ENCODE results near the gene LCK. TPM values are rescaled to one million over a fixed set of nuclear protein-coding genes. Genes with fewer than 3 reads are reported as not detected.

LCK gene
- total RNA-seq, 1 experiment from 2014 or later = 37.6 TPM

DNA sequence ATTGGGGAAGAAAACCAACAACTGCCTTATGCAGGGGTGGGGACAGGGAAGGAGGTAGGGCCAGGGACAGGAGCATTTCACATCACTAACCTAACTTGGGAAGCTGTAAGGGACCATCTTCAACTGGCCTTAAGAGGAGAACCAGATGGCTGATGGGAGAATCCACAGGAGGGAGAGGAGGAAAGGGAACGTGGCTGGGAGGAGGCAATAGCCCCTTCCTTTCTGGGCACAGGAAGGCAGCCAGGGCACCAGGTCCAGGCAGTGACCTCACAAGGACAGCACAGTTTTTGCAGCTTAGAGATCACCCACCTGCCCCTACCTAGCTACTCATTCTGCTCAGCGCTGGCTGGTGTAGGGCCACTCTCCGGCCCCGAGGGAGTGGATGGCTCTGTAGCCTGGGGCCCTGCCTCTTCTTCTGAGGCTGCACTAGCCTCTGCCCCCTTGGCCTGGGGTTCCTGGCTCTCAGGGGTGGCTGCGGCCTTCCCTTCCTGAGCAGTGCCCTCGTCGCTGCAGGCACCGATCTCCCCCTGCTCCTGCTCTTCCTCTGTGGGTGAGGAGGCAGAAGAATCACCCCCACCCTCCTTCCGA lies 83.3 kb downstream of the LCK start:
- Histone ChIP-seq H3T11ph (ENCODE audit: low read length) (no peak overlapping the region), H4K5ac (ENCODE audit: insufficient read length, low read depth, low read length) (no peak overlapping the region), H3K27me3 (ENCODE audit: insufficient read depth, low read length) (peaks cover 2% of the 10 kb centered on the region; the same call in 1 of the 2 replicates), H3K79me2 (ENCODE audit: insufficient read depth, low read length) (peaks cover 6% of the 10 kb centered on the region; the same call in 1 of the 2 replicates), H3K27ac (ENCODE audit: insufficient read length, low read depth, low read length) (no peak overlapping the region), H4K91ac (ENCODE audit: insufficient read length, low read depth, low read length) (no peak overlapping the region), H3K9ac (ENCODE audit: extremely low read depth, insufficient read length, low read length) (peak overlapping the region; percentile 72), H3K4me1 (ENCODE audit: insufficient read depth, low read length) (peaks cover 3% of the 10 kb centered on the region; the same call in 1 of the 2 replicates), H2BK15ac (ENCODE audit: low read depth, low read length) (no peak overlapping the region), H3K18ac (ENCODE audit: insufficient read length, low read depth, low read length) (no peak overlapping the region), H2BK5ac (ENCODE audit: insufficient read length, low read length) (no peak overlapping the region), H2BK12ac (ENCODE audit: insufficient read length, low read depth, low read length) (no peak overlapping the region), H3K23ac (ENCODE audit: insufficient read length, low read depth, low read length) (no peak overlapping the region), H2AK5ac (ENCODE audit: insufficient read length, low read length) (no peak overlapping the region), H3K56ac (ENCODE audit: insufficient read length, low read depth, low read length) (no peak overlapping the region), H3K79me1 (ENCODE audit: insufficient read depth, low read depth, low read length, poor library complexity, severe bottlenecking) (no peaks in the 10 kb centered on the region), H3K4ac (ENCODE audit: low read depth, low read length) (no peak overlapping the region), H3K14ac (ENCODE audit: insufficient read depth, low read length) (no peak overlapping the region), H4K20me1 (ENCODE audit: control insufficient read depth, insufficient read depth, insufficient read length) (no peaks in the 10 kb centered on the region), H3K9me3 (ENCODE audit: control insufficient read depth, low read depth, low read length) (no peaks in the 10 kb centered on the region), H4K8ac (replicated peaks; ENCODE audit: insufficient read length, low read depth, low read length) (no peak overlapping the region), H2BK20ac (ENCODE audit: low read depth, low read length, poor library complexity, severe bottlenecking) (no peak overlapping the region), H2BK120ac (ENCODE audit: low read depth, low read length, poor library complexity, severe bottlenecking) (no peak overlapping the region), H3K4me2 (ENCODE audit: insufficient read depth, insufficient read length, low read length) (peak overlapping the region; percentile 60), H3K23me2 (ENCODE audit: insufficient read length, low read depth, low read length, poor library complexity, severe bottlenecking) (peaks cover 11% of the 10 kb centered on the region), H2AFZ (ENCODE audit: low read length) (no peak overlapping the region)
- no CpG with 5 or more reads among the region's 9 CpGs for whole genome bisulfite sequencing (ENCODE audit: extremely low coverage, insufficient read length, low lambda C conversion rate)
- H3K36me3 Mint-ChIP-seq (ENCODE audit: insufficient read depth in 1 of 3, low read depth in 3 of 3) = peaks cover 33 to 57% (median 55%) of the 10 kb centered on the region in 3 experiments
- H3K9me3 Mint-ChIP-seq = no peaks in the 10 kb centered on the region; a peak in 1 of 5 replicates
- H3K27ac Mint-ChIP-seq = peak overlapping the region; percentile 93 to 98 (median 97); a peak in 4 of 7 replicates
- H3K4me1 Mint-ChIP-seq = peaks cover 43 to 55% of the 10 kb centered on the region in 2 experiments
- TF ChIP-seq, protein P1, sequence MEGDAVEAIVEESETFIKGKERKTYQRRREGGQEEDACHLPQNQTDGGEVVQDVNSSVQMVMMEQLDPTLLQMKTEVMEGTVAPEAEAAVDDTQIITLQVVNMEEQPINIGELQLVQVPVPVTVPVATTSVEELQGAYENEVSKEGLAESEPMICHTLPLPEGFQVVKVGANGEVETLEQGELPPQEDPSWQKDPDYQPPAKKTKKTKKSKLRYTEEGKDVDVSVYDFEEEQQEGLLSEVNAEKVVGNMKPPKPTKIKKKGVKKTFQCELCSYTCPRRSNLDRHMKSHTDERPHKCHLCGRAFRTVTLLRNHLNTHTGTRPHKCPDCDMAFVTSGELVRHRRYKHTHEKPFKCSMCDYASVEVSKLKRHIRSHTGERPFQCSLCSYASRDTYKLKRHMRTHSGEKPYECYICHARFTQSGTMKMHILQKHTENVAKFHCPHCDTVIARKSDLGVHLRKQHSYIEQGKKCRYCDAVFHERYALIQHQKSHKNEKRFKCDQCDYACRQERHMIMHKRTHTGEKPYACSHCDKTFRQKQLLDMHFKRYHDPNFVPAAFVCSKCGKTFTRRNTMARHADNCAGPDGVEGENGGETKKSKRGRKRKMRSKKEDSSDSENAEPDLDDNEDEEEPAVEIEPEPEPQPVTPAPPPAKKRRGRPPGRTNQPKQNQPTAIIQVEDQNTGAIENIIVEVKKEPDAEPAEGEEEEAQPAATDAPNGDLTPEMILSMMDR (conservative IDR thresholded peaks at IDR 0.05) = no peak
- H3K4me3 Mint-ChIP-seq = peak overlapping the region; percentile 93 to 97
- H3K27me3 Mint-ChIP-seq (ENCODE audit: low read depth) = peaks cover 30% of the 10 kb centered on the region
- DNase-seq = no peak

Measured in H9 (cell line).